Measurements from ENCODE around the gene TMPRSS6. TPM values are rescaled to one million over a fixed set of nuclear protein-coding genes. Genes with fewer than 3 reads are reported as not detected.

Gene TMPRSS6
- total RNA-seq, 4 donors from 2014 or later, result not detected

- WGBS, 2 donors (ENCODE audit: low coverage in 1 of 2), result 25 to 40% methylated on average over 3 to 4 of the region's 4 CpGs
- no peaks in the 10 kb centered on the region for H3K36me3 ChIP-seq
- H3K27me3 ChIP-seq, result peaks cover 21% of the 10 kb centered on the region
- TF ChIP-seq POLR2AphosphoS5 (IDR thresholded peaks at IDR 0.05) (no peak), CTCF (IDR thresholded peaks at IDR 0.05) (peak in 1 of 4 experiments; percentile 22)
- peaks cover 0 to 1% (median 0%) of the 10 kb centered on the region in 3 donors for H3K4me1 ChIP-seq
- H3K4me3 ChIP-seq, result no peak overlapping the region
- H3K27ac ChIP-seq, result no peak overlapping the region
- ATAC-seq, result no peak
- H3K9me3 ChIP-seq, result no peaks in the 10 kb centered on the region
Observed at GRCh38 chr22:37045958-37046357, 63.6 kb downstream of the TMPRSS6 start.

GRCh38 chr22:37044634-37045625, 64.6 kb downstream of the TMPRSS6 start:
- Histone ChIP-seq H3K27ac (no peak overlapping the region), H3K36me3 (no peaks in the 10 kb centered on the region), H3K27me3 (peaks cover 21% of the 10 kb centered on the region), H3K4me3 (no peak overlapping the region), H3K9me3 (no peaks in the 10 kb centered on the region), H3K4me1 (no peaks in the 10 kb centered on the region)
- TF ChIP-seq CTCF (IDR thresholded peaks at IDR 0.05) (no peak), POLR2A (IDR thresholded peaks at IDR 0.05) (no peak), EP300 (IDR thresholded peaks at IDR 0.05) (no peak), POLR2AphosphoS5 (IDR thresholded peaks at IDR 0.05) (no peak)
- ATAC-seq, result no peak
- 65 to 83% methylated on average over 3 to 6 of the region's 9 CpGs for WGBS, 2 donors (ENCODE audit: low coverage in 1 of 2)

- no peak overlapping the region for H3K27ac ChIP-seq
- 28 to 47% methylated on average over 5 of the region's 17 CpGs for WGBS, 2 donors (ENCODE audit: low coverage in 1 of 2)
- H3K27me3 ChIP-seq, result peaks cover 24% of the 10 kb centered on the region
- peak; percentile 58 for ATAC-seq
- no peaks in the 10 kb centered on the region for H3K36me3 ChIP-seq
- no peak overlapping the region for H3K4me3 ChIP-seq
- TF ChIP-seq EP300 (IDR thresholded peaks at IDR 0.05) (no peak), CTCF (IDR thresholded peaks at IDR 0.05) (peak in 3 of 4 experiments; percentile 2 to 62 (median 42))
- H3K4me1 ChIP-seq, result no peaks in the 10 kb centered on the region
- no peaks in the 10 kb centered on the region for H3K9me3 ChIP-seq
Observed at GRCh38 chr22:37043828-37044538, 65.5 kb downstream of the TMPRSS6 start.

GRCh38 chr22:37043209-37043827, 66.2 kb downstream of the TMPRSS6 start:
- no peaks in the 10 kb centered on the region for H3K36me3 ChIP-seq
- TF ChIP-seq POLR2AphosphoS5 (IDR thresholded peaks at IDR 0.05), result no peak
- no peak for TF ChIP-seq CTCF (IDR thresholded peaks at IDR 0.05)
- TF ChIP-seq POLR2A (IDR thresholded peaks at IDR 0.05), result no peak
- TF ChIP-seq EP300 (IDR thresholded peaks at IDR 0.05), result no peak
- no peaks in the 10 kb centered on the region for H3K9me3 ChIP-seq
- no peak overlapping the region for H3K27ac ChIP-seq
- peaks cover 30% of the 10 kb centered on the region for H3K27me3 ChIP-seq
- H3K4me3 ChIP-seq, result no peak overlapping the region
- no peak for ATAC-seq
- no peaks in the 10 kb centered on the region for H3K4me1 ChIP-seq
- WGBS, 2 donors (ENCODE audit: low coverage in 1 of 2), result 54 to 60% methylated on average over 2 to 3 of the region's 7 CpGs
